ENCODE results near the gene MED1.

DNA sequence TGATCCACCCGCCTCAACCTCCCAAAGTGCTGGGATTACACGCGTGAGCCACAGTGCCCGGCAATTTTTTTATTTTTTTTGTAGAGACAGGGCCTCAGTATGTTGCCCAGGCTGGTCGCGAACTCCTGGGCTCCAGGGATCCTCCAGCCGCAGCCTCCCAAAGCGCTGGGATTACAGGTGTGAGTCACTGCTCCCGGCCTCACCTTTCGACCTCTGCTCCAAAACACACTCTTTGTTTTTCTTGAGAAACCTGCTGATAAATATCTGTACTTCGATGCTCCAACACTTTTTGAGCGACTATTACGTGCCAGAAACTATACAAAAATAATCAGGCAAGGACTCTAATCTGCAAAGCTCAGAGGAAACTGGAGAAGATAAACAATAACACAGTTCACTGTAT, 1.0 kb downstream of the MED1 start:
- TF ChIP-seq, protein P1, sequence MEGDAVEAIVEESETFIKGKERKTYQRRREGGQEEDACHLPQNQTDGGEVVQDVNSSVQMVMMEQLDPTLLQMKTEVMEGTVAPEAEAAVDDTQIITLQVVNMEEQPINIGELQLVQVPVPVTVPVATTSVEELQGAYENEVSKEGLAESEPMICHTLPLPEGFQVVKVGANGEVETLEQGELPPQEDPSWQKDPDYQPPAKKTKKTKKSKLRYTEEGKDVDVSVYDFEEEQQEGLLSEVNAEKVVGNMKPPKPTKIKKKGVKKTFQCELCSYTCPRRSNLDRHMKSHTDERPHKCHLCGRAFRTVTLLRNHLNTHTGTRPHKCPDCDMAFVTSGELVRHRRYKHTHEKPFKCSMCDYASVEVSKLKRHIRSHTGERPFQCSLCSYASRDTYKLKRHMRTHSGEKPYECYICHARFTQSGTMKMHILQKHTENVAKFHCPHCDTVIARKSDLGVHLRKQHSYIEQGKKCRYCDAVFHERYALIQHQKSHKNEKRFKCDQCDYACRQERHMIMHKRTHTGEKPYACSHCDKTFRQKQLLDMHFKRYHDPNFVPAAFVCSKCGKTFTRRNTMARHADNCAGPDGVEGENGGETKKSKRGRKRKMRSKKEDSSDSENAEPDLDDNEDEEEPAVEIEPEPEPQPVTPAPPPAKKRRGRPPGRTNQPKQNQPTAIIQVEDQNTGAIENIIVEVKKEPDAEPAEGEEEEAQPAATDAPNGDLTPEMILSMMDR (IDR thresholded peaks at IDR 0.05), result no peak
- TF ChIP-seq POLR2A (IDR thresholded peaks at IDR 0.05), result no peak

Data from lower leg skin (tissue), 3 donors.